GM12865 (cell line): Measurements from ENCODE around the gene PLEKHA7.

ENCODE experiments used
- DNase-seq: peaks from one replicate; pipeline ENCODE4 v3.0.0; 2010; ENCODE audit warnings: low read depth
- H3K4me3 ChIP-seq: 2 replicates; pipeline ENCODE4 v1.5.1; 2011; ENCODE audit warnings: mild to moderate bottlenecking, low read depth, low read length, control low read depth
- TF ChIP-seq, protein P1 (sequence below): IDR thresholded peaks from 2 replicates; pipeline ENCODE4 v1.5.1; 2011; ENCODE audit warnings: low read length, control low read depth, low read depth, inconsistent platforms; ENCODE audit not compliant: insufficient read depth; ENCODE audit errors: missing control alignments

PLEKHA7 gene

DNA sequence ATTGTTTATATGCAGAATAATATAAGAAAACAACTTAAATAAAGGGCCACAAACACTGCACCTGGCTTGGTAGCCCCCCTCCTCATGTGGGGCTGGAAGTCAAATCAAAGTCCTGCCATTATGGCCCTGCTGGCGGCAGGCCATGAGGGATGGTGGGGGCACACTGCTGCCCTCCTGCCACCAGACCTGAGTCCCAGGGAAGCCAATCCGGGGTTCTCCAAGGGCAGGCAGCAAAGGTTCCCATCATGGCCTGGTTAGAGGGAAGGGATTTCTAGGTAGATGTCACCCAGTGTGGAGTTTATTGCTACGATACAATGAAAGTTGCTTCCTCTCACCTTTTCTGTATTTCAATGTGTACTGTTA lies 236.6 kb downstream of the PLEKHA7 start:
- no peak overlapping the region for H3K4me3 ChIP-seq
- TF ChIP-seq, protein P1, sequence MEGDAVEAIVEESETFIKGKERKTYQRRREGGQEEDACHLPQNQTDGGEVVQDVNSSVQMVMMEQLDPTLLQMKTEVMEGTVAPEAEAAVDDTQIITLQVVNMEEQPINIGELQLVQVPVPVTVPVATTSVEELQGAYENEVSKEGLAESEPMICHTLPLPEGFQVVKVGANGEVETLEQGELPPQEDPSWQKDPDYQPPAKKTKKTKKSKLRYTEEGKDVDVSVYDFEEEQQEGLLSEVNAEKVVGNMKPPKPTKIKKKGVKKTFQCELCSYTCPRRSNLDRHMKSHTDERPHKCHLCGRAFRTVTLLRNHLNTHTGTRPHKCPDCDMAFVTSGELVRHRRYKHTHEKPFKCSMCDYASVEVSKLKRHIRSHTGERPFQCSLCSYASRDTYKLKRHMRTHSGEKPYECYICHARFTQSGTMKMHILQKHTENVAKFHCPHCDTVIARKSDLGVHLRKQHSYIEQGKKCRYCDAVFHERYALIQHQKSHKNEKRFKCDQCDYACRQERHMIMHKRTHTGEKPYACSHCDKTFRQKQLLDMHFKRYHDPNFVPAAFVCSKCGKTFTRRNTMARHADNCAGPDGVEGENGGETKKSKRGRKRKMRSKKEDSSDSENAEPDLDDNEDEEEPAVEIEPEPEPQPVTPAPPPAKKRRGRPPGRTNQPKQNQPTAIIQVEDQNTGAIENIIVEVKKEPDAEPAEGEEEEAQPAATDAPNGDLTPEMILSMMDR, result no peak
- no peak for DNase-seq

DNA sequence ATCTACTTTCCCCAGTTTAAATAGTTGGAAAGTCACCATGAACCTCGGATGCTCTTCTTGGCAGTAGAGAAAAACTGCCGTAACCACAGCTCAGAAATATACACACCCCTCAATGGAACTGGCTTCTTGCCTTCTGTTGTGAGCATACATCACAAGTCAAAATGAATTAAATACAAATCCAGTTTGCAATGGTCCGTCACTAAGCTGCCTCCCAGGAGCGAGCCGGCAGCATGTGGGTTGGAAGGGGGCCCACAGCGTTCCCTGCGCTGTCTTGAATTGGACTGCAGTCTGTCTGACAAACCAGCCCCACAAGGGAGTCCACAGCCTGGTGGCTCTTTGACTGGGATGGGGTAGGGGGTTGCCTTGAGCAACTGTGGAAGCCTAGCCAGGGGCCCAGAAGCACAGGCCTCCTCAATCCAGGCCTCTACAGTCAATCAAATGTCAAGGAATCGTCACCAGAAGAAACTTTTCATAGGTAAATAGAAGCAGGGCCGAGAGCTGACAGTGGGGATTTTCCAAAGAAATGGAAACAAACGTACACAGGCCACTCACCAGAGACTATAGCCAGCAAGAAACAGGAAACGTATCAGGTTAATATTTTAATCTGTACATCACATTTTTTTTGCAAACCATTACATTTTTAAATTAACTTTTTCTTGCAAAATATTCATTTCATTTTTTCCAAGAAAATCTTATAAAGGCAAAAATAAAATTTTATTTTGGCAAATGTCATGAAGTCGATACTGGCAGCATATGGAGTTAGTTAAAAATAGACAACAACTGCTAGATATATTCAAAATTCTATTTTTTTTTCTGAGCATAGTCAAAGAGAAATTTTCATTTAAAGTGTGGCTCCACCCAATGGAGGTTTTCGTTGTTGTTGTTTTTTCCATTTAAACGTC lies 237.3 kb downstream of the PLEKHA7 start:
- no peak overlapping the region for H3K4me3 ChIP-seq
- no peak for DNase-seq
- TF ChIP-seq, protein P1, result no peak

DNA sequence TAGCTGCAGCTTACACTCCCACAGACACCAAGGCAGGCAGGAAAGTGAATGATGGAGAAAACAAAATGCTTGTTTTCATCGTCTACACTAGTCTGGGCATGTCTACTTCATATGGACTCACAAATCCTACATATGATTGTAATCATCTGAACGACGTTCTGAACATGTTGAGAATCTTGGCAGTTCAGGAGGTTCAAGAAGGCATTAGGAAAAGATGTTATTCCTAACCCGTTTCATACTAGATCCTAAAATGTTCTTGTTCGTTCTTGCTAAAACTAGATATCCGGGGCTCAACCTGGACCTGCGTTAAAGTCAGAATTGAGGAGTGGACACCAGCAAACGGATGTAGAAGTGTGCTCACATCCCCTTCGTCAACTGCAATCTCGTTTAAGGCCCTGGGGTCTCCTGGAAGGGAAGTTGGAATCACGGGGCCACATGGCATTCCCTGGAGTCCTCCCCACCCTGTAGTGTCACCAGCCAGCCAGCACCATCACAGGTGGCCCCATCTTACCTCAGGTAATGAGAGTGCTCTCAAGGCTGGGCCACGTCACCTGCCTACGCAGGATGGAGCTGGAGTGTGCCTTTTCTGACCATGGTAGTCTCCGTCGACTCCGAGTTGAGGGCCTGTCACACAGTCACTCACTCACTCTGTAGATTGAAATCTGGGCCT lies 238.5 kb downstream of the PLEKHA7 start:
- TF ChIP-seq, protein P1, result no peak
- no peak overlapping the region for H3K4me3 ChIP-seq
- DNase-seq, result no peak

DNA sequence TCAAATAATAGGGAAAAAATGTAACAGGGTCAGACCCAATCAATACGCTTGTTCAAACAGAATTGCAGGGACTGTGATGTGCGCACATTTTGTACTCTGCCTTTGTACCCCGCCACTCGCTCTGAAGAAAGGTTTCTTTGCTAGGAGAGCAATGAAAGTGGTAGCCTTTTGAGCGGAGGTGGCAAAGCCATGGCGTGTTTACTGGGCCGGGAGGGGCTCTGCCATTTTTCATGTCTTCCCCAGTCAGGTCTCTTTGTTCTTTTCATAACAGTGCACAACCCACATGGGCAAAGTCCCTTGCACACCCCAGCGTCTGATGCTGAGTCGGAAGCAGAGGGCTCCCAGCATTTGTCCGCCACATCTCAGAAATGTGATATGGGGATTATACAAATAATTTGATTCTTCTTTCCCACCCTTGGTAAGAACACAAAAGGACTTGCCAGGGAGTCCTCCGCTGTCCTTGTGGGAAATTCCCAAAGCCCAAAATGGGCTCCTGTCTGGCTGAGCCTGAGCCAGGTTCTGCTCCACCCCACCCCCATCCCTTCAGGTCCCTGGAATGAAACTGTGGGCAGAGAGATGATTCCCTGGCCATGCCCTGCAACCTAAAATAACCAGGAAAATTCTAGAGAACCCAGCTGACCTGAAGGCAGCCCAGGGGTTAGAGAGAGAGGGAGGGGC lies 239.1 kb downstream of the PLEKHA7 start:
- TF ChIP-seq, protein P1, result no peak
- no peak overlapping the region for H3K4me3 ChIP-seq
- DNase-seq, result no peak

DNA sequence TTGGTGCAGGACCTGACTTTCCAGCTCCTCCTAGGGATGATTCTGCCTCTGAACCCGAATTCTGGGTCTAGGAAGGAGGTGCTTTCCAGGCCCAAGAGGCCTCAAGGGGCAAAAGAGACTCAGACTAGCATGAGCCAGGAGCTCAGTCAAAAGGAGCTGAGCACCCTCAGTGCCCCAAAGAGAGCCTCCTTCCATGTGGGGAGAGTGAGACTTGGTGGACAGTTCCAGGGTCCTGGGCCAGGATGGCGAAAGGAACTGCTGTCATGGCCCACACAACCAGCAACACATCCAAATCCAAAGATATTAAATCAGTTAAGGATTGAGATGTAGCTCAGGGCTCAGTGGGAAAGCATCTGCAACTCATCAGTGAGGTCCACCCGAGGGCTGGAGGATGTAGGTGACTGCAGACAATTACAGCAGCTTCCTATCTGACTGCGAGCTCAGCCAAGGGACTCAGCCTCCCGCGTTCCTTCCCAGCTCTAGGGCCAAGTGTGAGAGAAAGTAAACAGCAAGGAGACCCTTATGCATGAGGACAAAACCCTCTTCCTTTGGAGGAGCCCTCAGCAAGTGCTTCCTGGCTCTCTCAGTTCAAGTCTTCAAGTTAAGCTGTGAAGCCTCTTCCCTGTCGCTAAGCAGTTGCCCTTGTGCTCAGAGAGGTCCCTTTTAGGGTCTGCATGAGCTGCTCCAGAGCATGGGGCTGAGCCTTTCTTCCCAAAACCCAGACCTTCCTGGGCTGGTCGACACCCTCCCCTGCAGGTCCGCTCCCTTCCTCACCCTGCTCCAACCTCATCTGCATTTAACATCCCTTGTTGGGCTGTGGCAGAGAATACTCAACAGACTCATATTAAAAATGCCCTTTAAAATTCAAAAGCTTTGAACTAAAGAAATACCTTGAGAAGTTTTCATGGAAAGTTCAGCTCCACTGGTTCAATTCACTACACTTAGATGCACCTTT lies 240.0 kb downstream of the PLEKHA7 start:
- TF ChIP-seq, protein P1, result no peak
- no peak for DNase-seq
- H3K4me3 ChIP-seq, result no peak overlapping the region

DNA sequence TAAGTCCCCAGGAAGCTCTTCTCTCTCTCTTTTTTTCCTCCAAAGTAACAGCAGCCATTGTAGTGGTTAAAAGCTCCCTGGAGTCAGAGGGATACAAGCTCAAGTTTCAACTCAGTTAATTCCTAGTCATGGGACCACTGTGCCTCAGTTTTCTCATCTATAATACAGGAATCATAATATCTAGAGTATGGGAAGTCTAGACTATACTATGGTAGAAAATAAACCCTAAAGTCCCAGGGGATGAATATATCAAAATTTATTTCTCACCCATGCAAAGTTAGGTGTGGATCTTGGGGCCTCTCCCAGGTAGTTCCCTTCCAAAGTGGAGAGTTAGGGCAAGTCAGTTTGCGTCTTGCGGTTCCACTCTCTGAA lies 242.1 kb downstream of the PLEKHA7 start:
- TF ChIP-seq, protein P1, result no peak
- no peak overlapping the region for H3K4me3 ChIP-seq
- DNase-seq, result no peak
